SH-SY5Y (cell line): ENCODE data around the gene ROBO2.

Experiments used
- GATA2 ChIP-seq: IDR thresholded peaks from 2 replicates; pipeline ENCODE4 v1.6.1; 2011; ENCODE audit warnings: mild to moderate bottlenecking, low read depth, low read length
- GATA3 ChIP-seq: IDR thresholded peaks from 2 replicates; pipeline ENCODE4 v1.6.1; 2011; ENCODE audit warnings: low read depth, mild to moderate bottlenecking, low read length, moderate library complexity

Gene ROBO2

GRCh38 chr3:77464111-77464688 lies 424.3 kb downstream of the ROBO2 start:
- TF ChIP-seq GATA2 (no peak), GATA3 (no peak)

GRCh38 chr3:77466562-77467115 lies 426.7 kb downstream of the ROBO2 start:
- no peak for TF ChIP-seq GATA3
- no peak for TF ChIP-seq GATA2

- TF ChIP-seq GATA3 = no peak
- TF ChIP-seq GATA2 = no peak
Observed at GRCh38 chr3:77467702-77468625, 428.1 kb downstream of the ROBO2 start.

GRCh38 chr3:77468626-77469020 lies 428.7 kb downstream of the ROBO2 start:
- TF ChIP-seq GATA3 (no peak), GATA2 (no peak)

GRCh38 chr3:77475507-77475906 lies 435.6 kb downstream of the ROBO2 start:
- no peak for TF ChIP-seq GATA3

- no peak for TF ChIP-seq GATA3
- TF ChIP-seq GATA2 = no peak
Observed at GRCh38 chr3:77479021-77479420, 439.1 kb downstream of the ROBO2 start.

- TF ChIP-seq GATA2 (no peak), GATA3 (no peak)
Observed at GRCh38 chr3:77489216-77489615, 449.3 kb downstream of the ROBO2 start.

GRCh38 chr3:77491961-77492360 lies 452.1 kb downstream of the ROBO2 start:
- TF ChIP-seq GATA2 (no peak), GATA3 (no peak)

GRCh38 chr3:77500721-77501120 lies 460.8 kb downstream of the ROBO2 start:
- TF ChIP-seq GATA3 = no peak
- no peak for TF ChIP-seq GATA2

- TF ChIP-seq GATA3 = no peak
- no peak for TF ChIP-seq GATA2
Observed at GRCh38 chr3:77506384-77506783, 466.5 kb downstream of the ROBO2 start.

GRCh38 chr3:77513542-77513941 lies 473.6 kb downstream of the ROBO2 start:
- no peak for TF ChIP-seq GATA3
- TF ChIP-seq GATA2 = peak; percentile 27; the same call in 1 of the 2 replicates

- no peak for TF ChIP-seq GATA2
- no peak for TF ChIP-seq GATA3
Observed at GRCh38 chr3:77514766-77515165, 474.9 kb downstream of the ROBO2 start.

- no peak for TF ChIP-seq GATA3
- no peak for TF ChIP-seq GATA2
Observed at GRCh38 chr3:77524463-77524862, 484.6 kb downstream of the ROBO2 start.

GRCh38 chr3:77524946-77525682 lies 485.2 kb downstream of the ROBO2 start:
- TF ChIP-seq GATA2 = no peak
- no peak for TF ChIP-seq GATA3
